DOHH2 (cell line): ENCODE measurements around the gene SRGN.

ENCODE experiments used
- H3F3A ChIP-seq: fragments of 200-600 bp; sonication (generic), shearing (Covaris generic); 2 replicates; pipeline ENCODE4 v1.6.0; 2016; ENCODE audit warnings: antibody characterized with exemption, mild to moderate bottlenecking; ENCODE audit not compliant: control insufficient read depth, insufficient read depth
- H3K27ac ChIP-seq: fragments of 200-600 bp; sonication (generic); 2 replicates; pipeline ENCODE4 v1.5.1; 2014; ENCODE audit warnings: low read depth, mild to moderate bottlenecking, low read length, moderate library complexity
- H3K27me3 ChIP-seq: fragments of 200-600 bp; sonication (generic); 2 replicates; pipeline ENCODE4 v1.6.1; 2014; ENCODE audit warnings: mild to moderate bottlenecking, low read length, mixed read lengths; ENCODE audit not compliant: control insufficient read depth
- H3K36me3 ChIP-seq: fragments of 200-600 bp; sonication (generic); 2 replicates; pipeline ENCODE4 v1.6.1; 2014; ENCODE audit warnings: mild to moderate bottlenecking, low read length, moderate library complexity, mixed read lengths; ENCODE audit not compliant: control insufficient read depth
- H3K4me1 ChIP-seq: fragments of 200-600 bp; sonication (generic); 2 replicates; pipeline ENCODE4 v1.6.1; 2014; ENCODE audit warnings: mild to moderate bottlenecking, low read length, mixed read lengths; ENCODE audit not compliant: control insufficient read depth
- H3K4me2 ChIP-seq: fragments of 200-600 bp; sonication (generic); 2 replicates; pipeline ENCODE4 v1.6.0; 2014; ENCODE audit warnings: mild to moderate bottlenecking, low read length, moderate library complexity
- H3K4me3 ChIP-seq: fragments of 200-600 bp; sonication (generic); 2 replicates; pipeline ENCODE4 v1.5.1; 2014; ENCODE audit warnings: mild to moderate bottlenecking, low read length, mixed read lengths
- H3K79me2 ChIP-seq: fragments of 200-600 bp; sonication (generic); 2 replicates; pipeline ENCODE4 v1.6.1; 2014; ENCODE audit warnings: mild to moderate bottlenecking, low read length, mixed read lengths; ENCODE audit not compliant: control insufficient read depth
- H3K9me2 ChIP-seq: fragments of 200-600 bp; sonication (generic); replicated peaks from 2 replicates; pipeline ENCODE4 v1.6.1; 2014; ENCODE audit warnings: mild to moderate bottlenecking, low read length, mixed read lengths; ENCODE audit not compliant: control insufficient read depth
- H3K9me3 ChIP-seq: fragments of 200-600 bp; sonication (generic); 2 replicates; pipeline ENCODE4 v1.6.1; 2014; ENCODE audit warnings: antibody characterized with exemption, low read length, mixed read lengths; ENCODE audit not compliant: control insufficient read depth, insufficient read depth
- H4K20me1 ChIP-seq: fragments of 200-600 bp; sonication (generic); 2 replicates; pipeline ENCODE4 v1.6.0; 2014; ENCODE audit warnings: low read depth, mild to moderate bottlenecking, antibody characterized with exemption, low read length, moderate library complexity; ENCODE audit not compliant: control insufficient read depth, insufficient read depth
- CTCF ChIP-seq: fragments of 200-600 bp; sonication (generic); IDR thresholded peaks from one replicate; pipeline ENCODE4 v1.5.1; 2014; ENCODE audit warnings: antibody characterized with exemption, mild to moderate bottlenecking, low read depth, low read length; ENCODE audit not compliant: poor library complexity, severe bottlenecking
- EZH2phosphoT487 ChIP-seq: fragments of 200-600 bp; sonication (generic); IDR thresholded peaks from 2 replicates; pipeline ENCODE4 v1.6.1; 2017; ENCODE audit warnings: borderline replicate concordance, mild to moderate bottlenecking, antibody characterized with exemption, low read length, moderate library complexity, mixed read lengths

Gene SRGN

GRCh38 chr10:69065406-69066361 lies 22.2 kb upstream of the SRGN start:
- no peaks in the 10 kb centered on the region for H3K9me2 ChIP-seq
- no peaks in the 10 kb centered on the region for H4K20me1 ChIP-seq
- H3K4me2 ChIP-seq: no peak overlapping the region
- H3K36me3 ChIP-seq: no peaks in the 10 kb centered on the region
- peaks cover 12% of the 10 kb centered on the region for H3K4me1 ChIP-seq
- H3K4me3 ChIP-seq: no peak overlapping the region
- H3K27ac ChIP-seq: no peak overlapping the region
- peaks cover 40% of the 10 kb centered on the region for H3K27me3 ChIP-seq
- H3F3A ChIP-seq: no peaks in the 10 kb centered on the region
- H3K79me2 ChIP-seq: no peaks in the 10 kb centered on the region
- no peaks in the 10 kb centered on the region for H3K9me3 ChIP-seq
- TF ChIP-seq EZH2phosphoT487 (no peak), CTCF (no peak)

- H3K27ac ChIP-seq: no peak overlapping the region
- no peaks in the 10 kb centered on the region for H3F3A ChIP-seq
- no peaks in the 10 kb centered on the region for H3K79me2 ChIP-seq
- H4K20me1 ChIP-seq: no peaks in the 10 kb centered on the region
- no peak overlapping the region for H3K4me2 ChIP-seq
- no peak for TF ChIP-seq EZH2phosphoT487
- no peak for TF ChIP-seq CTCF
- no peaks in the 10 kb centered on the region for H3K9me2 ChIP-seq
- no peak overlapping the region for H3K4me3 ChIP-seq
- peaks cover 1% of the 10 kb centered on the region for H3K4me1 ChIP-seq
- H3K9me3 ChIP-seq: no peaks in the 10 kb centered on the region
- H3K36me3 ChIP-seq: no peaks in the 10 kb centered on the region
- peaks cover 36% of the 10 kb centered on the region for H3K27me3 ChIP-seq
Observed at GRCh38 chr10:69067189-69067588, 20.7 kb upstream of the SRGN start.

- no peaks in the 10 kb centered on the region for H3K36me3 ChIP-seq
- TF ChIP-seq EZH2phosphoT487 (no peak), CTCF (no peak)
- H4K20me1 ChIP-seq: no peaks in the 10 kb centered on the region
- H3K27me3 ChIP-seq: peaks cover 23% of the 10 kb centered on the region
- H3K79me2 ChIP-seq: no peaks in the 10 kb centered on the region
- H3F3A ChIP-seq: no peaks in the 10 kb centered on the region
- H3K27ac ChIP-seq: no peak overlapping the region
- H3K9me2 ChIP-seq: no peaks in the 10 kb centered on the region
- H3K9me3 ChIP-seq: no peaks in the 10 kb centered on the region
- no peaks in the 10 kb centered on the region for H3K4me1 ChIP-seq
- H3K4me2 ChIP-seq: no peak overlapping the region
- no peak overlapping the region for H3K4me3 ChIP-seq
Observed at GRCh38 chr10:69068549-69068948, 19.4 kb upstream of the SRGN start.
